Mesendoderm (in vitro differentiated cells): ENCODE data around the gene TMPRSS11B.

ENCODE experiments used
- DNase-seq: peaks from one replicate; pipeline ENCODE4 v3.0.0; 2013
- H2AK5ac ChIP-seq: 2 replicates; pipeline ENCODE4 v1.6.1; 2013; ENCODE audit warnings: low read length, inconsistent platforms
- H2BK120ac ChIP-seq: 2 replicates; pipeline ENCODE4 v1.6.1; 2013; ENCODE audit warnings: low read depth, mild to moderate bottlenecking, low read length, moderate library complexity, mixed read lengths
- H2BK15ac ChIP-seq: replicated peaks from 2 replicates; pipeline ENCODE4 v1.6.1; 2013; ENCODE audit warnings: low read depth, mild to moderate bottlenecking, moderate library complexity
- H2BK5ac ChIP-seq: 2 replicates; pipeline ENCODE4 v1.6.1; 2013; ENCODE audit warnings: low read length, inconsistent platforms
- H3K18ac ChIP-seq: 2 replicates; pipeline ENCODE4 v1.6.1; 2013; ENCODE audit warnings: mild to moderate bottlenecking, low read length, mixed read lengths
- H3K23ac ChIP-seq: one replicate; pipeline ENCODE4 v1.6.1; 2013; ENCODE audit warnings: low read length
- H3K27ac ChIP-seq: 2 replicates; pipeline ENCODE4 v1.5.1; 2013; ENCODE audit warnings: low read depth, mild to moderate bottlenecking, inconsistent platforms, low read length, moderate library complexity
- H3K27me3 ChIP-seq: 2 replicates; pipeline ENCODE4 v1.6.1; 2013; ENCODE audit warnings: low read length, control low read depth, mild to moderate bottlenecking, inconsistent platforms; ENCODE audit not compliant: insufficient read depth, poor library complexity
- H3K36me3 ChIP-seq: 2 replicates; pipeline ENCODE4 v1.6.1; 2013; ENCODE audit warnings: low read length, inconsistent platforms; ENCODE audit not compliant: control insufficient read depth, insufficient read depth
- H3K4ac ChIP-seq: one replicate; pipeline ENCODE4 v1.6.1; 2013; ENCODE audit warnings: low read depth, mild to moderate bottlenecking, low read length, moderate library complexity
- H3K4me1 ChIP-seq: 2 replicates; pipeline ENCODE4 v1.6.1; 2013; ENCODE audit warnings: low read depth, low read length, inconsistent platforms; ENCODE audit not compliant: control insufficient read depth
- H3K4me2 ChIP-seq: 2 replicates; pipeline ENCODE4 v1.6.1; 2013; ENCODE audit warnings: low read length
- H3K4me3 ChIP-seq: 2 replicates; pipeline ENCODE4 v1.5.1; 2013; ENCODE audit warnings: mild to moderate bottlenecking, low read length
- H3K56ac ChIP-seq: one replicate; pipeline ENCODE4 v1.6.1; 2013; ENCODE audit warnings: low read length
- H3K79me1 ChIP-seq: 2 replicates; pipeline ENCODE4 v1.6.1; 2013; ENCODE audit warnings: low read length, inconsistent platforms
- H3K79me2 ChIP-seq: 2 replicates; pipeline ENCODE4 v1.6.1; 2013; ENCODE audit warnings: mild to moderate bottlenecking, low read length; ENCODE audit not compliant: control insufficient read depth, insufficient read depth
- H3K9ac ChIP-seq: 2 replicates; pipeline ENCODE4 v1.6.1; 2013; ENCODE audit warnings: low read length, inconsistent platforms
- H4K5ac ChIP-seq: one replicate; pipeline ENCODE4 v1.6.1; 2013; ENCODE audit warnings: low read length
- H4K8ac ChIP-seq: one replicate; pipeline ENCODE4 v1.6.1; 2013; ENCODE audit warnings: low read depth, mild to moderate bottlenecking, control low read depth, low read length, moderate library complexity
- WGBS: extraction: QIAGEN DNeasy Blood & Tissue Kit; methylation state at CpG from one replicate; pipeline ENCODE4 v1.1.7; 2013; ENCODE audit warnings: low lambda C conversion rate, missing lambda C conversion rate; ENCODE audit not compliant: insufficient coverage; ENCODE audit errors: extremely low coverage; 5-methylcytosine and 5-hydroxymethylcytosine counted together

Gene TMPRSS11B

DNA sequence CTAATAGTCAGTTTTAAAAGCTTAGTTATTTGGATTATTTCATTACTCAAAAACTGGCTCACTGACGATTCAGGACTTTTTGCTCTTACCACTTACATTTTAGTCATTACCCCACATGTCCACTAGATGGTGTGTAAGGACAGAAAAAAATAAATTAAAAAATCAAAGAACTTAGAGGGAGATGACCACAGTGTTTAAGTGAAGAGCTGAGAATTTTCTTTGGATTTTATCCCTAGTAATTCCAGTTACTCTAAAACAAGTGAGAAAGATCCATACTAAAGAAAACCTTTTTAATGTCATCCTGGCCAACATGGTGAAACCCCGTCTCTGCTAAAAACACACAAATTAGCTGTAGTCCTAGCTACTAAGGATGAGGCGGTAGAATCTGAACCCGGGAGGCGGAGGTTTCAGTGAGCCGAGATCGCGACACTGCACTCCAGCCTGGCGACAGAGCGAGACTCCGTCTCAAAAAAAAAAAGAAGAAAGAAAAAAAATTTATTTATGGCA lies 26.4 kb upstream of the TMPRSS11B start:
- Histone ChIP-seq H4K8ac (no peak overlapping the region), H3K4ac (peak overlapping the region; percentile 36), H3K79me1 (no peaks in the 10 kb centered on the region), H3K4me2 (no peak overlapping the region), H3K27me3 (no peaks in the 10 kb centered on the region), H4K5ac (no peak overlapping the region), H3K56ac (peak overlapping the region; percentile 84), H2BK15ac (no peak overlapping the region), H3K27ac (peak overlapping the region; percentile 57), H3K9ac (peak overlapping the region; percentile 65), H2BK120ac (no peak overlapping the region), H2BK5ac (no peak overlapping the region), H3K4me1 (peaks cover 7% of the 10 kb centered on the region), H2AK5ac (no peak overlapping the region), H3K23ac (no peak overlapping the region), H3K18ac (no peak overlapping the region), H3K79me2 (no peaks in the 10 kb centered on the region), H3K36me3 (no peaks in the 10 kb centered on the region), H3K4me3 (no peak overlapping the region)
- DNase-seq: peak; percentile 87
- WGBS: no CpG with 5 or more reads among the region's 11 CpGs

DNA sequence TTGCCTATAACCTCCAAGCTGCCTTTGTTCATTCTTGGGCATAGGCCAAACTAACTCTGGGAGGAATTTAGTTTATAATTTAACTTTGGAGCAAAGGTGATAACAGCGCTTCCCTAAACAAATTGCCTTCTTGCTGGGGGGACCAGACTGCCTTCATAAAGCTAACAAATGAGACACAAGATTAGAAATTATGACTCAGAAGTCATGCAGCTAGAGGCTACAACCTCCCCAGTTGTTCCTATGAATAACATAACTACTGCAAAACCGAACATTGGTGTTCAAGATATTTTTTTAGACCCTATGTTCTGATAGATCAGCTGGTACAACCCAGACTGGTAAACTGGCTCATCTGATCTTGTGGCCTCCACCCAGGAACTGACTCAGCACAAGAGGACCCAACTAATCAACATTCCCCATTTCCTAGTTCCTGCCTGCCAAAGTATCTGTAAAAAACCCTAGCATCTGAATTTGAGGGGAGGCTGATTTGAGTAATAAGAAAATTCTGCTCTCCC lies 22.0 kb upstream of the TMPRSS11B start:
- Histone ChIP-seq H3K79me1 (no peaks in the 10 kb centered on the region), H3K4me2 (no peak overlapping the region), H3K18ac (no peak overlapping the region), H3K79me2 (no peaks in the 10 kb centered on the region), H3K27ac (no peak overlapping the region), H2AK5ac (no peak overlapping the region), H2BK120ac (no peak overlapping the region), H3K36me3 (no peaks in the 10 kb centered on the region), H3K9ac (no peak overlapping the region), H3K56ac (no peak overlapping the region), H2BK5ac (no peak overlapping the region), H3K27me3 (no peaks in the 10 kb centered on the region), H3K4me1 (peaks cover 2% of the 10 kb centered on the region), H4K5ac (no peak overlapping the region), H3K4me3 (no peak overlapping the region), H3K4ac (no peak overlapping the region), H2BK15ac (no peak overlapping the region), H4K8ac (no peak overlapping the region), H3K23ac (no peak overlapping the region)
- no CpG with 5 or more reads among the region's 2 CpGs for WGBS
- no peak for DNase-seq

DNA sequence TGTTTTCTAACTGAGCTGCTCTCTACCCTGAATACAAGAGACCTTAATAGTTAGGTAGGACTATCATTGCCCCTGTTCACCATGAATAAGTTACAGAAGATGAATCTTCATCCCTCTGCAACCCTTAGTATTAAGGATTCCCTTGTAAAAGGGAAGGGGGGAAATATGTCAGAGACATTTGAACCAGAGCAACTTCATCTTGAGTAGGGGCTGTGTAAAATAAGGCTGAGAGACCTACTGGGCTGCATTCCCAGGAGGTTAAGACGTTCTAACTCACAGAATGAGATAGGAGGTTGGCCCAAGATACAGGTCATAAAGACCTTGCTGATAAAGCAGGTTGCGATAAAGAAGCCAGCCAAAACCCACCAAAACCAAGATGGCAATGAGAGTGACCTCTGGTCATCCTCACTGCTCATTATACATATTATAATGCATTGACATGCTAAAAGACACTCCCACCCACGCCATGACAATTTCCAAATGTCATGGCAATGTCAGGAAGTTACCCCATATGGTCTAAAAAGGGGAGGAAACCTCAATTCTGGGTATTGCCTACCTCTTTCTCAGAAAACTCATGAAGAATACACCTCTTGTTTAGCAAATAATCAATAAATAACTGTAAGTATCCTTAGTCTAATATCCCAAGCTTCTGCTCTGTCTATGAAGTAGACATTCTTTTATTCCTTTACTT lies 19.5 kb upstream of the TMPRSS11B start:
- no peak for DNase-seq
- no peak overlapping the region for H3K27ac ChIP-seq
- no peak overlapping the region for H3K9ac ChIP-seq
- H2BK15ac ChIP-seq: no peak overlapping the region
- H3K18ac ChIP-seq: no peak overlapping the region
- no peak overlapping the region for H3K23ac ChIP-seq
- WGBS: no CpG with 5 or more reads among the region's 3 CpGs
- H3K79me1 ChIP-seq: no peaks in the 10 kb centered on the region
- no peak overlapping the region for H4K5ac ChIP-seq
- H4K8ac ChIP-seq: no peak overlapping the region
- no peak overlapping the region for H3K4me3 ChIP-seq
- no peak overlapping the region for H3K4me2 ChIP-seq
- H2BK5ac ChIP-seq: no peak overlapping the region
- no peaks in the 10 kb centered on the region for H3K36me3 ChIP-seq
- no peaks in the 10 kb centered on the region for H3K79me2 ChIP-seq
- H2BK120ac ChIP-seq: no peak overlapping the region
- H3K4me1 ChIP-seq: no peaks in the 10 kb centered on the region
- no peak overlapping the region for H3K4ac ChIP-seq
- H3K56ac ChIP-seq: no peak overlapping the region
- no peak overlapping the region for H2AK5ac ChIP-seq
- no peaks in the 10 kb centered on the region for H3K27me3 ChIP-seq

DNA sequence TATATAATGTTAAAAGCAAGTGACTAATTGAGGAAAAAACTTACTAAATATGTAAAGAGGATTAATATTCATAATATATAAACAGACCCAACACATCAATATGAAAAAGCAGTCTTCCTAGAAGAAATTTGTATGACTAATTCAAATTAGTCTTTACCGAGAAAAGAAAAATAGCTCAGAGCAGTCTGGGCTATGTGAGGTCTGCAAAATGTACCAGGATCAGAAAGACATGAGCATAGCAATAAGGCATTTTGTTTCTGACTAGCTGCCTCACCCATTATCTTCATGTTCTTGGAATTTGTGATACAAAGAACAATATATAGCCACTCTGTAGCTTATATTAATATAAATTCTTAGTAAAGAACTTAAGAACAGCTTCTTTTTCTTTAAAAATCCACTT lies 13.7 kb upstream of the TMPRSS11B start:
- Histone ChIP-seq H3K23ac (no peak overlapping the region), H3K27me3 (no peaks in the 10 kb centered on the region), H2AK5ac (no peak overlapping the region), H3K79me2 (no peaks in the 10 kb centered on the region), H3K18ac (no peak overlapping the region), H3K4me3 (no peak overlapping the region), H3K36me3 (no peaks in the 10 kb centered on the region), H3K4me1 (no peaks in the 10 kb centered on the region), H3K4ac (no peak overlapping the region), H4K8ac (no peak overlapping the region), H3K4me2 (no peak overlapping the region), H3K27ac (no peak overlapping the region), H3K56ac (no peak overlapping the region), H2BK15ac (no peak overlapping the region), H2BK5ac (no peak overlapping the region), H3K9ac (no peak overlapping the region), H3K79me1 (no peaks in the 10 kb centered on the region), H2BK120ac (no peak overlapping the region), H4K5ac (no peak overlapping the region)
- WGBS: no CpG with 5 or more reads among the region's 1 CpG
- DNase-seq: no peak

DNA sequence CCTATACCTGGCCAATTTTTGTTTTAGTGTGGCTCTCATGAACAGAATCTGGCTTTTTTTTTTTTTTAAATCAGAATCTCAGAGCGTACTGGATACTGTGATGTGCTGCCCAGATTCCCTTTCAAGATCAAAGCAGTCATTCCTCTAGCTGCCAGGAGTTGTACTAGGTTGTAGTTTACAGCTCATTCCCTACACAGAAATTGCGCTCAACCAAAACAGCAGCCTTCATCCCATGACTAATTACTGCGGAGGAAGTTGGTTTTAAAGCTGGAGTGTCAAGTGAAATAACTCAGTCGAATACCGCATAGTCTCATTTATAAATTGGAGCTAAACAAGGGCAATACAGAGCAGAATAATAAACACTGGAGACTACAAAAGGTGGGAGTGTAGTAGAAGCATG lies 12.2 kb upstream of the TMPRSS11B start:
- H2BK120ac ChIP-seq: no peak overlapping the region
- H2AK5ac ChIP-seq: no peak overlapping the region
- H3K4me3 ChIP-seq: no peak overlapping the region
- H3K9ac ChIP-seq: no peak overlapping the region
- H2BK5ac ChIP-seq: no peak overlapping the region
- H3K18ac ChIP-seq: no peak overlapping the region
- H3K23ac ChIP-seq: no peak overlapping the region
- H3K4me1 ChIP-seq: no peaks in the 10 kb centered on the region
- no peaks in the 10 kb centered on the region for H3K79me1 ChIP-seq
- H4K8ac ChIP-seq: no peak overlapping the region
- no peak for DNase-seq
- no peaks in the 10 kb centered on the region for H3K36me3 ChIP-seq
- H4K5ac ChIP-seq: no peak overlapping the region
- no peak overlapping the region for H3K27ac ChIP-seq
- H3K56ac ChIP-seq: no peak overlapping the region
- H3K4me2 ChIP-seq: no peak overlapping the region
- H2BK15ac ChIP-seq: no peak overlapping the region
- H3K79me2 ChIP-seq: no peaks in the 10 kb centered on the region
- no peaks in the 10 kb centered on the region for H3K27me3 ChIP-seq
- no CpG with 5 or more reads among the region's 5 CpGs for WGBS
- H3K4ac ChIP-seq: no peak overlapping the region

DNA sequence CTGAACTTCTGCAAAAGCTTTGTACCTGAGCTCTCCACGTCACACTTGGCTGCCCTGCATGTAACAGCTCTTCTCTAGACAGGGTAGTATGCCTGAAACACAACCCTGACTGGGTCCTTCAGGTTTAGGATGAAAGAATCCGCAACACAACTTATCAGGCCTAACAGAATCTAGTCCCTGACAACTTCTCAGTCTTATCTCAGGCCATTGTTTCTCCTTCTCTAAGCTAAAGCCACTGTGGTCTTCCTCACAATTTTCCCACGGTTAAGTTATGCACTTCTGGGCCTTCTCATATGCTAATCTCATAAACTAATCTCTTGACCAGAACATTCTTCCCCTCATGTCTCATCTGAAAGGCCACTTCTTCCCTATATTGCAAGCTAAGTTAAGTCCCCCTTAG lies 10.8 kb upstream of the TMPRSS11B start:
- no peak overlapping the region for H4K8ac ChIP-seq
- H2AK5ac ChIP-seq: no peak overlapping the region
- H3K36me3 ChIP-seq: no peaks in the 10 kb centered on the region
- no peak overlapping the region for H3K18ac ChIP-seq
- H3K23ac ChIP-seq: no peak overlapping the region
- H2BK120ac ChIP-seq: peak overlapping the region; percentile 62
- no peaks in the 10 kb centered on the region for H3K79me2 ChIP-seq
- H3K4me2 ChIP-seq: no peak overlapping the region
- DNase-seq: peak; percentile 89
- H3K4me3 ChIP-seq: no peak overlapping the region
- H3K56ac ChIP-seq: no peak overlapping the region
- H3K4me1 ChIP-seq: no peaks in the 10 kb centered on the region
- H2BK15ac ChIP-seq: no peak overlapping the region
- no CpG with 5 or more reads among the region's 3 CpGs for WGBS
- no peaks in the 10 kb centered on the region for H3K27me3 ChIP-seq
- H3K27ac ChIP-seq: no peak overlapping the region
- H3K79me1 ChIP-seq: no peaks in the 10 kb centered on the region
- no peak overlapping the region for H4K5ac ChIP-seq
- H2BK5ac ChIP-seq: no peak overlapping the region
- no peak overlapping the region for H3K4ac ChIP-seq
- no peak overlapping the region for H3K9ac ChIP-seq
